Loucy (cell line): Measurements from ENCODE around the gene SLIT1.

ENCODE experiments used
- H2AFZ ChIP-seq: fragments of 200-600 bp; sonication (generic); 2 replicates; pipeline ENCODE4 v1.6.0; 2016; ENCODE audit warnings: antibody characterized with exemption, mild to moderate bottlenecking, low read length, moderate library complexity
- H3F3A ChIP-seq: fragments of 200-600 bp; 2 replicates; pipeline ENCODE4 v1.6.0; 2016; ENCODE audit warnings: antibody characterized with exemption, low read depth, mild to moderate bottlenecking
- H3K27me3 ChIP-seq: fragments of 200-600 bp; sonication (generic); 2 replicates; pipeline ENCODE4 v1.6.1; 2014; ENCODE audit warnings: low read length, mild to moderate bottlenecking; ENCODE audit not compliant: insufficient read depth, poor library complexity, severe bottlenecking
- H3K36me3 ChIP-seq: fragments of 200-600 bp; sonication (generic); 2 replicates; pipeline ENCODE4 v1.6.1; 2016; ENCODE audit warnings: low read length; ENCODE audit not compliant: insufficient read depth
- H3K4me1 ChIP-seq: fragments of 200-600 bp; sonication (generic); 2 replicates; pipeline ENCODE4 v1.5.1; 2014; ENCODE audit warnings: low read length, mild to moderate bottlenecking; ENCODE audit not compliant: insufficient read depth, poor library complexity, severe bottlenecking
- H3K4me2 ChIP-seq: fragments of 200-600 bp; sonication (generic); 2 replicates; pipeline ENCODE4 v1.6.0; 2014; ENCODE audit warnings: antibody characterized with exemption, low read length, low read depth, mild to moderate bottlenecking; ENCODE audit not compliant: poor library complexity, severe bottlenecking
- H3K4me3 ChIP-seq: fragments of 200-600 bp; sonication (generic); 2 replicates; pipeline ENCODE4 v1.5.1; 2014; ENCODE audit warnings: low read length, mild to moderate bottlenecking, mixed read lengths; ENCODE audit not compliant: poor library complexity, severe bottlenecking
- H3K79me2 ChIP-seq: fragments of 200-600 bp; sonication (generic); 2 replicates; pipeline ENCODE4 v1.6.1; 2014; ENCODE audit warnings: low read length; ENCODE audit not compliant: insufficient read depth
- H3K9ac ChIP-seq: fragments of 200-600 bp; sonication (generic); 2 replicates; pipeline ENCODE4 v1.6.0; 2014; ENCODE audit warnings: mild to moderate bottlenecking, low read depth, low read length, moderate library complexity; ENCODE audit not compliant: poor library complexity, severe bottlenecking
- H3K9me2 ChIP-seq: fragments of 200-600 bp; sonication (generic); replicated peaks from 2 replicates; pipeline ENCODE4 v1.6.1; 2016; ENCODE audit warnings: low read depth, low read length, mixed read lengths
- H3K9me3 ChIP-seq: fragments of 200-600 bp; sonication (generic); 2 replicates; pipeline ENCODE4 v1.6.1; 2014; ENCODE audit warnings: mild to moderate bottlenecking, antibody characterized with exemption, low read length, low read depth; ENCODE audit not compliant: insufficient read depth
- H4K20me1 ChIP-seq: fragments of 200-600 bp; sonication (generic); 2 replicates; pipeline ENCODE4 v1.6.0; 2014; ENCODE audit warnings: antibody characterized with exemption, low read length, mild to moderate bottlenecking; ENCODE audit not compliant: insufficient read depth, poor library complexity, severe bottlenecking
- CTCF ChIP-seq: fragments of 200-600 bp; sonication (generic); conservative IDR thresholded peaks from 2 replicates; pipeline ENCODE4 v1.5.1; 2014; ENCODE audit warnings: mild to moderate bottlenecking, antibody characterized with exemption, low read length
- EZH2phosphoT487 ChIP-seq: fragments of 200-600 bp; IDR thresholded peaks from 2 replicates; pipeline ENCODE4 v1.6.1; 2018; ENCODE audit warnings: antibody characterized with exemption, mild to moderate bottlenecking, moderate library complexity, borderline replicate concordance

Gene SLIT1

DNA sequence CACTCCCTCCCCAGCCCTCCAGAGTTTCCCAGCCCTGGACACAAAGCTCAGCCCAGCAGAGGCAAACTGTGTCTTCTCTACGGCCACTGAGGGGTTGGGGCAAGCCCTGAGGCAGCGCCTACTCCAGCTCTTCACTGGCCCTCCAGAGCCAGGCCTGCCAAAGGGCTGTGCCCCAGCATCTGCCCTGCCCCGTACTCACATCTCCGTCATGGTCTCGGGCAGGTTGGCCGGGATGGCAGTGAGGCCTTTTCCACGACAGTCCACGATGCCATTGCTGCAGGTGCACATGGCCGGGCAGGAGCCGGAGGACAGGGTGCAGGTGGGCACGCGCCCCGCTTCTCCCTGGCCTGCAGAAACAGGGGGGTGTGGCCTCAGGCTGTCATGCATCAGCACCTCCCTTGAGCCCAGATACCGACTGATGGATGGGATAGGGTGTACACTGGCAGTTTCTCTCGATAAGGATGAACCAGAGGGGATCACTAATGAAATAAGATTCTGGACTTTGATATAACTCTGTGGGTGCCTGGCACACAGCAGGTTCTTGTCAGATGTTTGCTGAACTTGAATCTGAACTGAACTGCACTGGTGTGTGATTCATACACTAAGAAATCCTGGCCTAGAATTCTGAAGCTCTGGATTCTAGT, 125.2 kb downstream of the SLIT1 start:
- H3K79me2 ChIP-seq, result no peaks in the 10 kb centered on the region
- no peaks in the 10 kb centered on the region for H3K9me3 ChIP-seq
- no peak overlapping the region for H3K4me2 ChIP-seq
- H3K9me2 ChIP-seq, result no peaks in the 10 kb centered on the region
- H2AFZ ChIP-seq, result no peak overlapping the region
- H3K4me1 ChIP-seq, result no peaks in the 10 kb centered on the region
- H3K4me3 ChIP-seq, result no peak overlapping the region
- no peaks in the 10 kb centered on the region for H3K27me3 ChIP-seq
- TF ChIP-seq EZH2phosphoT487 (no peak), CTCF (no peak)
- no peaks in the 10 kb centered on the region for H3F3A ChIP-seq
- H4K20me1 ChIP-seq, result no peaks in the 10 kb centered on the region
- H3K36me3 ChIP-seq, result no peaks in the 10 kb centered on the region
- no peak overlapping the region for H3K9ac ChIP-seq

DNA sequence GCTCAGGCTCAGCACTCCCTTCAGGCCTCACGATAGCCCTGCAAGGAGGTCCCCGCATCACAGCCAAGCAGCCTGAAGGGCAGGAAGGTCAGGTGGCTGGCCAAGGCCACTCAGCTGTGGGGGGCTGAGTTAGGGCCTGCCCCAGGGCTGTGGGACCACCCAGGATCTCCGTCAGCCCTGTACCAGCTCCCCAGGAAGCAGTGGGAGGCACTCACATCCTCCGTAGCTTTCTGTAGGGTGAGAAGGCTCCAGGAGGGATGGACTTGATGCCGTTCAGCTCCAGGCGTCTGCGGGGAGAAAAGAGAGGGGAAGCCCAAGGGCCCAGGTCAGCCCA, 125.9 kb downstream of the SLIT1 start:
- no peak overlapping the region for H3K4me3 ChIP-seq
- H4K20me1 ChIP-seq, result no peaks in the 10 kb centered on the region
- H3K27me3 ChIP-seq, result no peaks in the 10 kb centered on the region
- H2AFZ ChIP-seq, result no peak overlapping the region
- no peaks in the 10 kb centered on the region for H3K36me3 ChIP-seq
- no peaks in the 10 kb centered on the region for H3K9me3 ChIP-seq
- H3K79me2 ChIP-seq, result no peaks in the 10 kb centered on the region
- no peaks in the 10 kb centered on the region for H3K9me2 ChIP-seq
- H3F3A ChIP-seq, result no peaks in the 10 kb centered on the region
- H3K9ac ChIP-seq, result no peak overlapping the region
- no peak for TF ChIP-seq CTCF
- TF ChIP-seq EZH2phosphoT487, result no peak
- H3K4me2 ChIP-seq, result no peak overlapping the region
- no peaks in the 10 kb centered on the region for H3K4me1 ChIP-seq

DNA sequence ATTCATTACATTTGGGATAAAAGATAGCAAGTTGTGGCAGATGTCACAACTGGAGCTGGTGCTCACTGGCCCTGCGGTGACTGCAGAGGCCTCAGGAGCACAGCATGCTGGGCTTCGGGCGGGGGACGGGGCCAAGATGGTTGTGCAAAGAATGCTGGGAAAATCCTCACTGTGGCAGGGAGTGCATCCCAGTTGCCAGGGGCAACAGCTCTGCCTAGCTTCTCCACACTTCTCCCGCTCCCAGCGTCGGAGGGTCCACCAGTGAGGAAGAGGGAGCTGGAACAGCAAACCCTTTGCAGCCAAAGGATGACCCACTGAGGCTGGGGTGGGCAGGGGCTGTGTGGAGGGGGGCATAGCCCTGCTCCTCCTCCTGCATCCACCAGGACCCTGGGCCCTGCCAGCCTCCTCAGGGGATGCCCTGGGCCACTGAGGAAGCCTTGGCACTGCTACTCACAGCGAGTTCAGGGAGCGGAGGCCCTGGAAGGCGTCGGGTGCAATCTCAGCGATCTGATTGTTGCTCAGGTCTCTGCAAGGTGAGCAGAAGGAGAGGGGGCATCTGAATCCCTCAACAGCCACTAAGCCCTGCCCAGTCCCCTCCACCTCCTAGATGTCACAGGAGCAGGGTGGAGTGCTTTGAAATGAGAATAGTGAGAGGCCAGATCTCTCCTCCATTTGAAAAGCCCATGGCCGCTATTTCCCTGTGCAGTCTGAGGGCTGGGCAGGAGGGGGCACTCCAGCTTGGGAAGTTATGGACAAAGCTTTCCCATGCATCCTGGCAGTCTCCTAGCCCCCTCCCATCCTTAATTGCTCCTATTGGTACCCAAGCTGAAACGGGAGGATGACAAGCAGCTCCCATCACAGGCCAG, 126.5 kb downstream of the SLIT1 start:
- Histone ChIP-seq H2AFZ (no peak overlapping the region), H3F3A (no peaks in the 10 kb centered on the region), H3K9me3 (no peaks in the 10 kb centered on the region), H3K36me3 (no peaks in the 10 kb centered on the region), H3K4me2 (no peak overlapping the region), H3K27me3 (no peaks in the 10 kb centered on the region), H3K9me2 (no peaks in the 10 kb centered on the region), H3K79me2 (no peaks in the 10 kb centered on the region), H3K9ac (no peak overlapping the region), H3K4me1 (no peaks in the 10 kb centered on the region), H3K4me3 (no peak overlapping the region), H4K20me1 (no peaks in the 10 kb centered on the region)
- TF ChIP-seq CTCF, result 0 out of 2 replicates have a peak, but pooled peaks have one; percentile 21
- TF ChIP-seq EZH2phosphoT487, result no peak
